H1 (cell line): ENCODE results near the gene UBXN4. TPM values are rescaled to one million over a fixed set of nuclear protein-coding genes. Genes with fewer than 3 reads are reported as not detected.

Experiments used
- CTCF ChIA-PET: fragments of 300-600 bp; sonication (Branson Sonifier 250); formaldehyde crosslinking; loops from one replicate; lab custom pipeline; 2021; ENCODE audit not compliant: partially characterized antibody; lab: Charles Lee
- POLR2A ChIA-PET: fragments of 300-600 bp; sonication (Branson Sonifier 250); formaldehyde crosslinking; loops from one replicate; lab custom pipeline; 2021; ENCODE audit warnings: inconsistent platforms; ENCODE audit not compliant: partially characterized antibody; lab: Charles Lee
- DNase-seq, 2 experiments: peaks; one replicate each; pipeline versions ENCODE4 v3.0.0 to v3.0.0-alpha.2; 2010 to 2022; ENCODE audit warnings: low spot score in 2 of 2, low read depth in 1 of 2, mixed read lengths in 1 of 2
- FAIRE-seq: peaks from 2 replicates; lab custom pipeline; 2011; peaks lifted over from hg19 to GRCh38; lab: Jason Lieb, UNC
- H2AFZ ChIP-seq: 2 replicates; pipeline ENCODE4 v1.8.1; 2012; ENCODE audit warnings: low read length, inconsistent platforms
- H2AK5ac ChIP-seq: 2 replicates; pipeline ENCODE4 v1.6.1; 2013; ENCODE audit warnings: low read depth, low read length
- H2BK120ac ChIP-seq: replicated peaks from 2 replicates; pipeline ENCODE3; 2013; ENCODE audit warnings: low read depth, low read length, inconsistent platforms
- H2BK12ac ChIP-seq: 2 replicates; pipeline ENCODE4 v1.6.1; 2013; ENCODE audit warnings: low read depth, low read length
- H2BK15ac ChIP-seq: 2 replicates; pipeline ENCODE4 v1.6.1; 2013; ENCODE audit warnings: low read length
- H2BK20ac ChIP-seq: 2 replicates; pipeline ENCODE4 v1.6.1; 2013; ENCODE audit warnings: low read length
- H2BK5ac ChIP-seq: 2 replicates; pipeline ENCODE4 v1.6.1; 2013; ENCODE audit warnings: low read depth, low read length
- H3K14ac ChIP-seq: 2 replicates; pipeline ENCODE4 v1.6.1; 2013; ENCODE audit warnings: inconsistent platforms; ENCODE audit not compliant: insufficient read length
- H3K18ac ChIP-seq: 2 replicates; pipeline ENCODE4 v1.6.1; 2013; ENCODE audit warnings: low read length; ENCODE audit errors: extremely low read depth
- H3K23ac ChIP-seq: 2 replicates; pipeline ENCODE4 v1.6.1; 2013; ENCODE audit warnings: inconsistent platforms; ENCODE audit not compliant: insufficient read length
- H3K23me2 ChIP-seq: 2 replicates; pipeline ENCODE4 v1.6.1; 2013; ENCODE audit warnings: low read depth, low read length
- H3K27ac ChIP-seq: 2 replicates; pipeline ENCODE4 v1.6.1; 2011; ENCODE audit warnings: low read depth, low read length, inconsistent platforms
- H3K27me3 ChIP-seq, 4 experiments: replicated peaks in 1 of 4; 1 replicate in 1 of 4; 2 replicates in 3 of 4; pipeline versions ENCODE4 v1.6.1 to v1.8.1; 2011 to 2013; ENCODE audit warnings: low read length in 3 of 4, mild to moderate bottlenecking in 3 of 4, inconsistent platforms in 2 of 4, mixed read lengths in 2 of 4, moderate library complexity in 1 of 4; ENCODE audit not compliant: control insufficient read depth in 3 of 4, insufficient read depth in 3 of 4; ENCODE audit errors: extremely low read depth in 1 of 4
- H3K36me3 ChIP-seq, 4 experiments: 2 replicates each; pipeline versions ENCODE4 v1.6.1 to v1.8.1; 2011 to 2013; ENCODE audit warnings: mild to moderate bottlenecking in 4 of 4, low read length in 3 of 4, moderate library complexity in 2 of 4, control low read depth in 1 of 4, inconsistent platforms in 1 of 4; ENCODE audit not compliant: insufficient read depth in 4 of 4, control insufficient read depth in 2 of 4
- H3K4ac ChIP-seq: replicated peaks from 2 replicates; pipeline ENCODE3; 2013; ENCODE audit warnings: low read length, low read depth, mixed read lengths, inconsistent platforms; ENCODE audit not compliant: insufficient read length
- H3K4me1 ChIP-seq, 4 experiments: replicated peaks in 1 of 4; 1 replicate in 1 of 4; 2 replicates in 3 of 4; pipeline versions ENCODE4 v1.6.1 to v1.8.1; 2011 to 2013; ENCODE audit warnings: low read length in 3 of 4, inconsistent platforms in 2 of 4, mixed read lengths in 1 of 4; ENCODE audit not compliant: insufficient read depth in 4 of 4, control insufficient read depth in 3 of 4
- H3K4me2 ChIP-seq, 2 experiments: 2 replicates each; pipeline versions ENCODE4 v1.6.1 to v1.8.1; 2011 to 2013; ENCODE audit warnings: low read depth in 2 of 2, low read length in 2 of 2, control low read depth in 1 of 2, inconsistent platforms in 1 of 2, mild to moderate bottlenecking in 1 of 2; ENCODE audit not compliant: insufficient read depth in 1 of 2
- H3K4me3 ChIP-seq, 4 experiments: fragments of 200-600, 300-600 bp in 1 of 4; sonication (generic), shearing (Covaris generic), sonication (Bioruptor Twin) in 1 of 4; 2 replicates each; pipeline versions ENCODE4 v1.5.1 to v1.8.1; 2011 to 2016; ENCODE audit warnings: low read length in 4 of 4, low read depth in 3 of 4, control low read depth in 2 of 4, inconsistent platforms in 2 of 4, mild to moderate bottlenecking in 2 of 4, mixed read lengths in 1 of 4, moderate library complexity in 1 of 4; ENCODE audit not compliant: insufficient read depth in 2 of 4; ENCODE audit errors: extremely low read depth in 1 of 4
- H3K56ac ChIP-seq: replicated peaks from 2 replicates; pipeline ENCODE3; 2013; ENCODE audit warnings: low read depth, mild to moderate bottlenecking, mixed read lengths, low read length, inconsistent platforms; ENCODE audit not compliant: insufficient read length
- H3K79me1 ChIP-seq: 2 replicates; pipeline ENCODE4 v1.6.1; 2013; ENCODE audit warnings: low read depth, low read length, control low read depth
- H3K79me2 ChIP-seq, 2 experiments: 2 replicates each; pipeline versions ENCODE4 v1.6.1 to v1.8.1; 2012 to 2013; ENCODE audit warnings: low read length in 2 of 2, mild to moderate bottlenecking in 2 of 2, inconsistent platforms in 1 of 2; ENCODE audit not compliant: insufficient read depth in 2 of 2, control insufficient read depth in 1 of 2
- H3K9ac ChIP-seq, 4 experiments: replicated peaks in 1 of 4; 1 replicate in 1 of 4; 2 replicates in 3 of 4; pipeline versions ENCODE4 v1.6.1 to v1.8.1; 2011 to 2013; ENCODE audit warnings: low read depth in 3 of 4, low read length in 3 of 4, control low read depth in 2 of 4, mild to moderate bottlenecking in 2 of 4, moderate library complexity in 2 of 4, inconsistent platforms in 1 of 4; ENCODE audit errors: extremely low read depth in 1 of 4
- H3K9me3 ChIP-seq, 2 experiments: 2 replicates each; pipeline versions ENCODE4 v1.6.1 to v1.8.1; 2012 to 2013; ENCODE audit warnings: mild to moderate bottlenecking in 2 of 2, moderate library complexity in 2 of 2, control low read depth in 1 of 2, inconsistent platforms in 1 of 2, low read depth in 1 of 2, low read length in 1 of 2, mixed read lengths in 1 of 2; ENCODE audit not compliant: insufficient read depth in 2 of 2
- H4K20me1 ChIP-seq, 2 experiments: replicated peaks in 1 of 2; 2 replicates each; pipeline versions ENCODE3 to v1.8.1; 2011 to 2013; ENCODE audit warnings: inconsistent platforms in 2 of 2, low read length in 2 of 2, mild to moderate bottlenecking in 1 of 2; ENCODE audit not compliant: insufficient read depth in 2 of 2, control insufficient read depth in 1 of 2
- H4K5ac ChIP-seq: 2 replicates; pipeline ENCODE4 v1.6.1; 2013; ENCODE audit warnings: low read length, low read depth, mixed read lengths, inconsistent platforms; ENCODE audit not compliant: insufficient read length
- H4K8ac ChIP-seq: 2 replicates; pipeline ENCODE4 v1.8.0; 2013; ENCODE audit warnings: mild to moderate bottlenecking, moderate library complexity, low read length, inconsistent platforms; ENCODE audit not compliant: insufficient read depth; ENCODE audit errors: extremely low read depth
- H4K91ac ChIP-seq: replicated peaks from 2 replicates; pipeline ENCODE3; 2013; ENCODE audit warnings: low read length, mixed read lengths, inconsistent platforms; ENCODE audit not compliant: insufficient read length
- CBX5 ChIP-seq: fragments of 300-800, 300-1000 bp; sonication (generic); IDR thresholded peaks from 2 replicates; pipeline ENCODE4 v1.7.1; 2016; ENCODE audit warnings: antibody characterized with exemption, low read length, low read depth
- CEBPB ChIP-seq: IDR thresholded peaks from 2 replicates; pipeline ENCODE4 v1.6.1; 2012; ENCODE audit warnings: low read depth, low read length
- CHD2 ChIP-seq: IDR thresholded peaks from 2 replicates; pipeline ENCODE4 v1.6.1; 2012; ENCODE audit warnings: low read length, improper control_type of control experiment
- RAD21 ChIP-seq, 2 experiments: IDR thresholded peaks in 1 of 2; conservative IDR thresholded peaks in 1 of 2; 2 replicates each; pipeline ENCODE4 v1.6.1; 2011; ENCODE audit warnings: low read depth in 2 of 2, low read length in 2 of 2, improper control_type of control experiment in 1 of 2, inconsistent platforms in 1 of 2, mild to moderate bottlenecking in 1 of 2, moderate library complexity in 1 of 2
- RXRA ChIP-seq: IDR thresholded peaks from 2 replicates; pipeline ENCODE4 v1.6.1; 2011; ENCODE audit warnings: low read depth, mild to moderate bottlenecking, low read length, moderate library complexity; ENCODE audit not compliant: insufficient read depth
- SIN3A ChIP-seq, 2 experiments: IDR thresholded peaks in 1 of 2; conservative IDR thresholded peaks in 1 of 2; 2 replicates each; pipeline ENCODE4 v1.6.1; 2011 to 2012; ENCODE audit warnings: low read length in 2 of 2, improper control_type of control experiment in 1 of 2, low read depth in 1 of 2, mild to moderate bottlenecking in 1 of 2
- SUZ12 ChIP-seq: fragments of 200-600 bp; sonication (generic); IDR thresholded peaks from 2 replicates; pipeline ENCODE4 v1.6.1; 2012; ENCODE audit warnings: mild to moderate bottlenecking, inconsistent platforms, low read length, moderate library complexity, mixed read lengths
- TEAD4 ChIP-seq: IDR thresholded peaks from 2 replicates; pipeline ENCODE4 v1.6.1; 2012; ENCODE audit warnings: low read depth, low read length, inconsistent platforms, mixed read lengths
- WGBS, 2 experiments: shearing (Covaris generic) in 1 of 2; methylation state at CpG; one replicate each; pipeline versions ENCODE4 v1.1.6 to v1.1.7; 2013 to 2015; ENCODE audit warnings: low lambda C conversion rate in 2 of 2, mixed read lengths in 2 of 2, inconsistent platforms in 1 of 2, low coverage in 1 of 2, missing lambda C conversion rate in 1 of 2; ENCODE audit not compliant: insufficient replicate concordance in 2 of 2, insufficient coverage in 1 of 2, insufficient read length in 1 of 2; ENCODE audit errors: extremely low coverage in 1 of 2, missing lambda C conversion rate in 1 of 2; 5-methylcytosine and 5-hydroxymethylcytosine counted together
- polyA plus RNA-seq, 7 experiments: library from polyadenylated mRNA; depleted of rRNA in 3 of 7; stranded (reverse) in 5 of 7; unstranded in 2 of 7; fragments of >200 nt in 5 of 7; fragments of 200-250 nt in 2 of 7; gene quantifications; 1 replicate in 5 of 7; 2 replicates in 1 of 7; 4 replicates in 1 of 7; pipeline versions ENCODE4 v1.2.1 to v1.2.3, GENCODE V29; 2011 to 2013; ENCODE audit warnings: missing spikeins in 2 of 7, mixed read lengths in 2 of 7
- total RNA-seq: library from RNA; stranded (reverse); fragmentation: NEBNext Ultra II Directional; extraction: Animal tissue kit (Norgen Biotek cat#: 25700); gene quantifications from 2 replicates; pipeline ENCODE4 v1.2.1, GENCODE V29; 2021

The UBXN4 gene
- total and polyA plus RNA-seq, 2 of the 8 experiments (the other 6 are each of a cell fraction or from before 2014, with no cell fraction given), result 20.1 to 64.2 TPM

DNA sequence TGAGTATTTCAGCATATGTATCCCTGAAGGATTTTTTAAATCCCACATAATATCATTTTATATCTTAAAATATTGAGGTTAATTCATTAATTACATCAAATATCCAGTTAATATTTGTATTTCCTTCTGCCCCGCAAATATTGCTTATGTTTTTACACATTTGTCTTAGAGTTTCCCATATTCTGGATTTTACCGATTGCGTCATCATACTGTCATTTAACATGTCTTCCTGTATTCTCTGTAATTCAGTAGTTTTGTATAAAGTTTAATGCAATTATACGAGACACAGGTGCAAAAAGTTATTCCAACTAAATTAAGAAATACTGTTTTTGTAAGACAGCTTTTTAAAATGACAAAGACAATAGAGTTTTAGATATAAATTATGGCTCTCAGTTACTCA, 33.5 kb upstream of the UBXN4 start:
- WGBS, 2 experiments, result 93% methylated on average over 4 of the region's 4 CpGs; no CpG with 5 or more reads in 1 of the 2 experiments

More for the DNA sequence above, 33.5 kb upstream of the UBXN4 start:
- H2BK5ac ChIP-seq, result no peak overlapping the region
- no peak overlapping the region for H4K8ac ChIP-seq
- no peak overlapping the region for H3K23ac ChIP-seq
- no peak overlapping the region for H2BK15ac ChIP-seq
- H2BK20ac ChIP-seq, result no peak overlapping the region
- no peak overlapping the region for H3K4me2 ChIP-seq
- no peak overlapping the region for H3K18ac ChIP-seq
- no peak overlapping the region for H3K9ac ChIP-seq
- no peaks in the 10 kb centered on the region for H3K9me3 ChIP-seq
- no peak for FAIRE-seq
- no peak overlapping the region for H3K56ac ChIP-seq
- ChIA-PET POLR2A (no interaction called here), CTCF (interaction anchor here (0.6 to 4.4 kb wide), 5 partner anchors 21 to 719 kb away, joined by 3 to 32 read pairs (median 13); no protein-coding TSS in a partner anchor)
- H2AFZ ChIP-seq, result no peak overlapping the region
- H2BK120ac ChIP-seq, result no peak overlapping the region
- TF ChIP-seq CHD2 (no peak), RAD21 (IDR thresholded peaks at IDR 0.05 in 1 of 2, conservative IDR thresholded peaks at IDR 0.05 in 1 of 2; ENCODE audit: low read depth in 2 of 2, low read length in 2 of 2) (no peak), CEBPB (peak; percentile 62; the same call in 1 of the 2 replicates), CBX5 (no peak), RXRA (no peak), SUZ12 (no peak), TEAD4 (no peak), SIN3A (conservative IDR thresholded peaks at IDR 0.05 in 1 of 2, IDR thresholded peaks at IDR 0.05 in 1 of 2; ENCODE audit: low read depth in 1 of 2, low read length in 2 of 2) (no peak)
- H3K27me3 ChIP-seq, result no peaks in the 10 kb centered on the region
- H3K27ac ChIP-seq, result no peak overlapping the region
- no peaks in the 10 kb centered on the region for H3K4me1 ChIP-seq
- H2BK12ac ChIP-seq, result no peak overlapping the region
- no peak overlapping the region for H3K14ac ChIP-seq
- H3K36me3 ChIP-seq, result peaks cover 0 to 3% (median 0%) of the 10 kb centered on the region in 4 experiments; a peak in 2 of 8 replicates
- no peak overlapping the region for H3K4ac ChIP-seq
- no peak overlapping the region for H4K91ac ChIP-seq
- no peaks in the 10 kb centered on the region for H3K79me1 ChIP-seq
- no peak overlapping the region for H3K4me3 ChIP-seq
- H4K20me1 ChIP-seq, result no peaks in the 10 kb centered on the region
- no peak overlapping the region for H4K5ac ChIP-seq
- DNase-seq, result no peak
- H3K79me2 ChIP-seq, result no peaks in the 10 kb centered on the region
- no peaks in the 10 kb centered on the region for H3K23me2 ChIP-seq
- no peak overlapping the region for H2AK5ac ChIP-seq
